GM21529 (cell line): Measurements from ENCODE around the gene APP.
"Not testable (repeated sequence)": the region's sequence is repeated elsewhere in the genome, so short reads cannot be mapped to it uniquely, and the experiment has no call there.

ENCODE experiments used
- ATAC-seq: cut with Tn5 transposase; IDR thresholded peaks from one replicate; pipeline ENCODE4 v1.9.1; 2021; ENCODE audit not compliant: unreplicated experiment

The APP gene

GRCh38 chr21:26164311-26164710 is 6.3 kb downstream of the APP start:
- ATAC-seq = no peak

GRCh38 chr21:26162081-26162480 is 8.5 kb downstream of the APP start:
- ATAC-seq = no peak

- ATAC-seq = no peak
Observed at GRCh38 chr21:26159869-26160268, 10.7 kb downstream of the APP start.

GRCh38 chr21:26157801-26158200 is 12.8 kb downstream of the APP start:
- ATAC-seq = no peak

- no peak for ATAC-seq
Observed at GRCh38 chr21:26154753-26155152, 15.8 kb downstream of the APP start.

- no peak for ATAC-seq
Observed at GRCh38 chr21:26153758-26154157, 16.8 kb downstream of the APP start.

- ATAC-seq = no peak
Observed at GRCh38 chr21:26148840-26149354, 21.7 kb downstream of the APP start.

- ATAC-seq = no peak
Observed at GRCh38 chr21:26148071-26148839, 22.3 kb downstream of the APP start.

- ATAC-seq = no peak
Observed at GRCh38 chr21:26147535-26147934, 23.0 kb downstream of the APP start.

GRCh38 chr21:26146681-26147080 is 23.9 kb downstream of the APP start:
- no peak for ATAC-seq

- ATAC-seq = no peak
Observed at GRCh38 chr21:26144031-26144430, 26.5 kb downstream of the APP start.

- no peak for ATAC-seq
Observed at GRCh38 chr21:26142363-26142762, 28.2 kb downstream of the APP start.

GRCh38 chr21:26140926-26141325 is 29.6 kb downstream of the APP start:
- no peak for ATAC-seq

- ATAC-seq = no peak
Observed at GRCh38 chr21:26140164-26140579, 30.4 kb downstream of the APP start.

GRCh38 chr21:26138615-26139257 is 31.8 kb downstream of the APP start:
- ATAC-seq = no peak

GRCh38 chr21:26137379-26138060 is 33.0 kb downstream of the APP start:
- ATAC-seq = peak; percentile 44

- ATAC-seq = peak; percentile 95
Observed at GRCh38 chr21:26136671-26137070, 33.9 kb downstream of the APP start.

- no peak for ATAC-seq
Observed at GRCh38 chr21:26135520-26135919, 35.0 kb downstream of the APP start.

- ATAC-seq = no peak
Observed at GRCh38 chr21:26131554-26131953, 39.0 kb downstream of the APP start.

GRCh38 chr21:26131053-26131452 is 39.5 kb downstream of the APP start:
- not testable (repeated sequence) for ATAC-seq

- ATAC-seq = no peak
Observed at GRCh38 chr21:26130249-26130881, 40.2 kb downstream of the APP start.
